Heart right ventricle (tissue), 16 donors: ENCODE results near the gene ZNF366. TPM values are rescaled to one million over a fixed set of nuclear protein-coding genes. Genes with fewer than 3 reads are reported as not detected.

Experiments
- ATAC-seq, 8 donors: fragments of 200-7000 bp; cut with Tn5 transposase; one replicate each; pipeline ENCODE4 v1.9.1; 2020; ENCODE audit warnings: mild to moderate bottlenecking in 8 of 8, moderate library complexity in 8 of 8, moderate number of reproducible peaks in 1 of 8
- DNase-seq, 2 donors: peaks; one replicate each; pipeline ENCODE4 v3.0.0-alpha.2; 2020
- H3K27ac ChIP-seq, 10 donors: fragments of 200-600 bp; sonication (generic) in 2 of 10; one replicate each; pipeline versions ENCODE4 v1.5.0 to v1.8.0; 2020 to 2022; ENCODE audit warnings: mild to moderate bottlenecking in 3 of 10
- H3K27me3 ChIP-seq, 7 donors: fragments of 200-600 bp; one replicate each; pipeline ENCODE4 v1.8.0; 2021 to 2022; ENCODE audit warnings: mild to moderate bottlenecking in 2 of 7
- H3K36me3 ChIP-seq, 9 donors: fragments of 200-600 bp; sonication (generic) in 1 of 9; one replicate each; pipeline versions ENCODE4 v1.5.0 to v1.8.0; 2020 to 2022; ENCODE audit warnings: mild to moderate bottlenecking in 2 of 9
- H3K4me1 ChIP-seq, 9 donors: fragments of 200-600 bp; sonication (generic) in 1 of 9; one replicate each; pipeline versions ENCODE4 v1.5.0 to v1.8.0; 2020 to 2022; ENCODE audit warnings: mild to moderate bottlenecking in 4 of 9
- H3K4me3 ChIP-seq, 10 donors: fragments of 200-600 bp; sonication (generic) in 2 of 10; one replicate each; pipeline versions ENCODE4 v1.5.0 to v1.8.0; 2020 to 2022; ENCODE audit warnings: mild to moderate bottlenecking in 7 of 10, moderate library complexity in 2 of 10
- H3K9me3 ChIP-seq, 11 donors: fragments of 200-600 bp in 10 of 11; sonication (generic) in 2 of 11; one replicate each; pipeline versions ENCODE4 v1.5.0 to v1.8.0; 2013 to 2022; ENCODE audit warnings: mild to moderate bottlenecking in 2 of 11, control low read depth in 1 of 11, moderate library complexity in 1 of 11
- WGBS, 2 donors: extraction: QIAGEN DNeasy Blood & Tissue Kit; methylation state at CpG; one replicate each; pipeline ENCODE4 v1.1.7; 2013; ENCODE audit warnings: inconsistent platforms in 1 of 2; 5-methylcytosine and 5-hydroxymethylcytosine counted together
- intact Hi-C, 10 donors: fragments of 100-400 bp; cut with DNase I; formaldehyde crosslinking; loops; one replicate each; pipeline versions ENCODE4 v1.11.1 to v1.14.2; 2022
- polyA plus RNA-seq, 2 donors: library from polyadenylated mRNA; stranded (reverse); fragments of 200-250 nt; gene quantifications; one replicate each; pipeline ENCODE4 v1.2.3, GENCODE V29; 2013
- total RNA-seq, 10 donors: library from RNA; stranded (reverse); fragmentation: NEBNext Ultra II Directional in 3 of 10; extraction: Animal tissue kit (Norgen Biotek cat#: 25700) in 3 of 10; gene quantifications; one replicate each; pipeline versions ENCODE4 v1.2.1 to v1.2.4, GENCODE V29; 2021 to 2023
- TF ChIP-seq, protein P1 (sequence below), 9 donors: fragments of 200-600 bp; sonication (generic) in 2 of 9; IDR thresholded peaks; one replicate each; pipeline versions ENCODE4 v1.5.0 to v1.8.0; 2021 to 2022; ENCODE audit warnings: antibody characterized with exemption in 9 of 9, mild to moderate bottlenecking in 5 of 9, moderate library complexity in 1 of 9
- donor health status: Arrhythmogenic right ventricular cardiomyopathy.
- donor health status: ischemic (EF 13 %, LVEDD 7.1; RV severe dilation, severe dysfunction).
- donor health status: healthy with polysubstance abuse.
- donor health status: DM: no; HTN: yes; CAD: no.
- donor health status: DM: no; HTN: no; CAD: no.
- donor health status: ischemic (EF 25% LVEDD 6.9; RV normal size, moderate dysfunction).
- donor health status: ischemic (EF 25% LVEDD 5.7; RV mildly dilated, moderate dysfunction).
- donor health status: healthy.
- donor health status: DM: yes; HTN: yes; CAD: no.
- donor health status: Ischemic cardiomyopathy.
- donor health status: ischemic (EF 35%, LVEDD 5.7; RV mildly dilated, moderate dysfunction).
- donor health status: nonischemic (EF 11% LVEDD 7.7; RV severe dilation, severe dysfunction).
- donor health status: DM: yes; HTN: yes; CAD: no.
- donor health status: PGD.
- donor health status: ischemic (EF 29% LVEDD 5.4; RV normal size, mild dysfunction).
- donor health status: nonischemic (EF 23%, LVEDD 6.1; RV moderate dilation, normal function).

Gene ZNF366
- total and polyA plus RNA-seq, 12 donors: 1.7 to 10.5 (median 5.2) TPM

GRCh38 chr5:72543365-72543764 is 36.2 kb upstream of the ZNF366 start:
- Histone ChIP-seq H3K9me3 (peaks cover 0 to 32% (median 0%) of the 10 kb centered on the region in 11 donors), H3K27ac (no peak overlapping the region), H3K4me3 (no peak overlapping the region), H3K36me3 (no peaks in the 10 kb centered on the region), H3K27me3 (no peaks in the 10 kb centered on the region), H3K4me1 (no peaks in the 10 kb centered on the region)
- ATAC-seq (no peak), DNase-seq (no peak)
- WGBS, 2 donors: 90 to 95% methylated on average over 3 of the region's 3 CpGs
- intact Hi-C loops: no loop called here
- TF ChIP-seq, protein P1, sequence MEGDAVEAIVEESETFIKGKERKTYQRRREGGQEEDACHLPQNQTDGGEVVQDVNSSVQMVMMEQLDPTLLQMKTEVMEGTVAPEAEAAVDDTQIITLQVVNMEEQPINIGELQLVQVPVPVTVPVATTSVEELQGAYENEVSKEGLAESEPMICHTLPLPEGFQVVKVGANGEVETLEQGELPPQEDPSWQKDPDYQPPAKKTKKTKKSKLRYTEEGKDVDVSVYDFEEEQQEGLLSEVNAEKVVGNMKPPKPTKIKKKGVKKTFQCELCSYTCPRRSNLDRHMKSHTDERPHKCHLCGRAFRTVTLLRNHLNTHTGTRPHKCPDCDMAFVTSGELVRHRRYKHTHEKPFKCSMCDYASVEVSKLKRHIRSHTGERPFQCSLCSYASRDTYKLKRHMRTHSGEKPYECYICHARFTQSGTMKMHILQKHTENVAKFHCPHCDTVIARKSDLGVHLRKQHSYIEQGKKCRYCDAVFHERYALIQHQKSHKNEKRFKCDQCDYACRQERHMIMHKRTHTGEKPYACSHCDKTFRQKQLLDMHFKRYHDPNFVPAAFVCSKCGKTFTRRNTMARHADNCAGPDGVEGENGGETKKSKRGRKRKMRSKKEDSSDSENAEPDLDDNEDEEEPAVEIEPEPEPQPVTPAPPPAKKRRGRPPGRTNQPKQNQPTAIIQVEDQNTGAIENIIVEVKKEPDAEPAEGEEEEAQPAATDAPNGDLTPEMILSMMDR (IDR thresholded peaks at IDR 0.05): no peak

GRCh38 chr5:72542695-72543094 is 35.5 kb upstream of the ZNF366 start:
- intact Hi-C loops: no loop called here
- ATAC-seq (no peak), DNase-seq (no peak)
- TF ChIP-seq, protein P1 (IDR thresholded peaks at IDR 0.05): no peak
- H3K9me3 ChIP-seq: peaks cover 0 to 25% (median 0%) of the 10 kb centered on the region in 11 donors
- H3K27me3 ChIP-seq: peaks cover 0 to 2% (median 0%) of the 10 kb centered on the region in 7 donors
- H3K4me3 ChIP-seq: no peak overlapping the region
- no peaks in the 10 kb centered on the region for H3K4me1 ChIP-seq
- WGBS, 2 donors: 96 to 100% methylated on average over 1 of the region's 1 CpG
- no peak overlapping the region for H3K27ac ChIP-seq
- no peaks in the 10 kb centered on the region for H3K36me3 ChIP-seq

- Histone ChIP-seq H3K27ac (no peak overlapping the region), H3K4me3 (no peak overlapping the region), H3K4me1 (no peaks in the 10 kb centered on the region), H3K27me3 (peaks cover 0 to 4% (median 0%) of the 10 kb centered on the region in 7 donors), H3K36me3 (no peaks in the 10 kb centered on the region), H3K9me3 (peaks cover 0 to 17% (median 0%) of the 10 kb centered on the region in 11 donors)
- DNase-seq (no peak), ATAC-seq (no peak)
- TF ChIP-seq, protein P1 (IDR thresholded peaks at IDR 0.05): no peak
- WGBS, 2 donors: 29 to 38% methylated on average over 7 of the region's 7 CpGs
- intact Hi-C loops: no loop called here
Measured at GRCh38 chr5:72541501-72542225, 34.5 kb upstream of the ZNF366 start.

- no peak for ATAC-seq
- no peak overlapping the region for H3K27ac ChIP-seq
Measured at GRCh38 chr5:72540759-72541438, 33.7 kb upstream of the ZNF366 start.

More at GRCh38 chr5:72540759-72541438, 33.7 kb upstream of the ZNF366 start:
- DNase-seq: no peak
- Histone ChIP-seq H3K36me3 (no peaks in the 10 kb centered on the region), H3K9me3 (peaks cover 0 to 13% (median 0%) of the 10 kb centered on the region in 11 donors), H3K27me3 (peaks cover 0 to 4% (median 0%) of the 10 kb centered on the region in 7 donors), H3K4me3 (no peak overlapping the region), H3K4me1 (no peaks in the 10 kb centered on the region)
- intact Hi-C loops: no loop called here
- TF ChIP-seq, protein P1 (IDR thresholded peaks at IDR 0.05): no peak
- WGBS, 2 donors: 77 to 80% methylated on average over 7 of the region's 7 CpGs
